Daoy (cell line): ENCODE data around the gene SNED1. TPM values are rescaled to one million over a fixed set of nuclear protein-coding genes. Genes with fewer than 3 reads are reported as not detected.

Experiments used
- total RNA-seq: library from RNA; depleted of rRNA; stranded (reverse); fragments of >200 nt; shearing (Covaris generic); gene quantifications from 2 replicates; pipeline ENCODE4 v1.2.3, GENCODE V29; 2014; rRNA removed

The SNED1 gene
- total RNA-seq, 1 experiment from 2014 or later, result 0.06 TPM

Other genes with a start within 250 kb of the SNED1 start
- 15.0 and 16.2 TPM in 2 replicates for gene KIF1A, start 178.4 kb upstream of the SNED1 start, total RNA-seq
- not detected in 2 replicates for gene AGXT, start 129.8 kb upstream of the SNED1 start, total RNA-seq
- gene MAB21L4, start 102.5 kb upstream of the SNED1 start, total RNA-seq, result not detected in 2 replicates
- not detected in 2 replicates for gene CROCC2, start 92.3 kb upstream of the SNED1 start, total RNA-seq
- 28.1 and 30.8 TPM in 2 replicates for gene MTERF4, start 103.7 kb downstream of the SNED1 start, total RNA-seq
- 8.5 TPM in 2 replicates for gene PASK, start 150.9 kb downstream of the SNED1 start, total RNA-seq
- gene PPP1R7, start 151.8 kb downstream of the SNED1 start, total RNA-seq, result 74.7 and 83.0 TPM in 2 replicates
- gene ANO7, start 190.1 kb downstream of the SNED1 start, total RNA-seq, result 0.69 TPM in 1 of 2 replicates, not detected in the other